Measurements from ENCODE around the gene SPATS2L. TPM values are rescaled to one million over a fixed set of nuclear protein-coding genes. Genes with fewer than 3 reads are reported as not detected.
A peak's percentile ranks its signal among the peaks of the same experiment; 100 is the strongest.

Gene SPATS2L
- total and polyA plus RNA-seq, 5 donors from 2014 or later = 9.9 to 20.9 (median 19.2) TPM

- H3K36me3 Mint-ChIP-seq = no peaks in the 10 kb centered on the region
- H3K27ac ChIP-seq (ENCODE audit: insufficient read depth, low read length, poor library complexity, severe bottlenecking) = peak overlapping the region; percentile 76
- no peaks in the 10 kb centered on the region for H3K27me3 ChIP-seq (ENCODE audit: control insufficient read depth, insufficient read depth, low read length)
- peak overlapping the region; percentile 84 to 92 (median 89) for H3K4me3 Mint-ChIP-seq
- H3K9me3 ChIP-seq (ENCODE audit: control insufficient read depth in 2 of 2, low read length in 2 of 2) = no peaks in the 10 kb centered on the region
- H3K4me1 ChIP-seq (ENCODE audit: control insufficient read depth, insufficient read depth, low read length, poor library complexity, severe bottlenecking) = peaks cover 61% of the 10 kb centered on the region
- H3K4me1 Mint-ChIP-seq = peaks cover 32 to 61% (median 53%) of the 10 kb centered on the region in 4 donors
- peak; percentile 85 for ATAC-seq (ENCODE audit: low read depth in 2 of 2)
- H3K36me3 ChIP-seq (ENCODE audit: control insufficient read depth, insufficient read depth, low read length) = peaks cover 3% of the 10 kb centered on the region
- peak overlapping the region; percentile 94 for H3K4me3 ChIP-seq (ENCODE audit: low read depth, low read length)
- H3K27me3 Mint-ChIP-seq = no peaks in the 10 kb centered on the region
- peak overlapping the region; percentile 81 to 98 (median 91) for H3K27ac Mint-ChIP-seq
- no peaks in the 10 kb centered on the region for H3K9me3 Mint-ChIP-seq
- DNase-seq = peak; percentile 31 to 89 (median 67)
These were observed 67.5 kb downstream of the SPATS2L start for GRCh38 chr2:200373973-200374416.

GRCh38 chr2:200376513-200377354, 70.2 kb downstream of the SPATS2L start:
- H3K27me3 ChIP-seq (ENCODE audit: control insufficient read depth, insufficient read depth, low read length) = no peaks in the 10 kb centered on the region
- H3K4me3 ChIP-seq (ENCODE audit: low read depth, low read length) = peak overlapping the region; percentile 27
- H3K27me3 Mint-ChIP-seq = no peaks in the 10 kb centered on the region
- ATAC-seq (ENCODE audit: low read depth in 2 of 2) (peak; percentile 54), DNase-seq (peak in 2 of 3 donors; percentile 50 to 82)
- H3K9me3 Mint-ChIP-seq = no peaks in the 10 kb centered on the region
- H3K4me1 Mint-ChIP-seq = peaks cover 47 to 89% (median 73%) of the 10 kb centered on the region in 4 donors
- peaks cover 3% of the 10 kb centered on the region for H3K36me3 ChIP-seq (ENCODE audit: control insufficient read depth, insufficient read depth, low read length)
- H3K36me3 Mint-ChIP-seq = no peaks in the 10 kb centered on the region
- H3K9me3 ChIP-seq (ENCODE audit: control insufficient read depth in 2 of 2, low read length in 2 of 2) = no peaks in the 10 kb centered on the region
- peaks cover 81% of the 10 kb centered on the region for H3K4me1 ChIP-seq (ENCODE audit: control insufficient read depth, insufficient read depth, low read length, poor library complexity, severe bottlenecking)
- H3K4me3 Mint-ChIP-seq = peak overlapping the region; percentile 14 to 85 (median 62)
- peak overlapping the region; percentile 68 for H3K27ac ChIP-seq (ENCODE audit: insufficient read depth, low read length, poor library complexity, severe bottlenecking)
- peak overlapping the region; percentile 80 to 84 (median 81) for H3K27ac Mint-ChIP-seq

GRCh38 chr2:200377355-200378336, 71.2 kb downstream of the SPATS2L start:
- Histone ChIP-seq H3K27ac (ENCODE audit: insufficient read depth, low read length, poor library complexity, severe bottlenecking) (peak overlapping the region; percentile 68), H3K9me3 (ENCODE audit: control insufficient read depth in 2 of 2, low read length in 2 of 2) (no peaks in the 10 kb centered on the region), H3K36me3 (ENCODE audit: control insufficient read depth, insufficient read depth, low read length) (peaks cover 3% of the 10 kb centered on the region), H3K27me3 (ENCODE audit: control insufficient read depth, insufficient read depth, low read length) (no peaks in the 10 kb centered on the region), H3K4me3 (ENCODE audit: low read depth, low read length) (no peak overlapping the region), H3K4me1 (ENCODE audit: control insufficient read depth, insufficient read depth, low read length, poor library complexity, severe bottlenecking) (peaks cover 82% of the 10 kb centered on the region)
- ATAC-seq (ENCODE audit: low read depth in 2 of 2) = no peak
- H3K36me3 Mint-ChIP-seq = no peaks in the 10 kb centered on the region
- H3K4me1 Mint-ChIP-seq = peaks cover 47 to 94% (median 72%) of the 10 kb centered on the region in 4 donors
- DNase-seq = peak in 1 of 3 donors; percentile 37
- H3K4me3 Mint-ChIP-seq = peak overlapping the region in 3 of 4 donors; percentile 42 to 85 (median 82)
- no peaks in the 10 kb centered on the region for H3K9me3 Mint-ChIP-seq
- peak overlapping the region; percentile 80 to 84 (median 81) for H3K27ac Mint-ChIP-seq
- H3K27me3 Mint-ChIP-seq = no peaks in the 10 kb centered on the region

- Histone ChIP-seq H3K36me3 (ENCODE audit: control insufficient read depth, insufficient read depth, low read length) (peaks cover 3% of the 10 kb centered on the region), H3K4me1 (ENCODE audit: control insufficient read depth, insufficient read depth, low read length, poor library complexity, severe bottlenecking) (peaks cover 77% of the 10 kb centered on the region)
These were observed 72.3 kb downstream of the SPATS2L start for GRCh38 chr2:200378652-200379290.

GRCh38 chr2:200379481-200380090, 73.1 kb downstream of the SPATS2L start:
- ATAC-seq (ENCODE audit: low read depth in 2 of 2) = no peak
- H3K27ac ChIP-seq (ENCODE audit: insufficient read depth, low read length, poor library complexity, severe bottlenecking) = peak overlapping the region; percentile 48
- no peaks in the 10 kb centered on the region for H3K27me3 ChIP-seq (ENCODE audit: control insufficient read depth, insufficient read depth, low read length)
- H3K27me3 Mint-ChIP-seq = no peaks in the 10 kb centered on the region
- H3K4me1 Mint-ChIP-seq = peaks cover 46 to 87% (median 67%) of the 10 kb centered on the region in 4 donors
- peaks cover 3% of the 10 kb centered on the region for H3K36me3 ChIP-seq (ENCODE audit: control insufficient read depth, insufficient read depth, low read length)
- peak overlapping the region; percentile 81 to 95 (median 91) for H3K27ac Mint-ChIP-seq
- no peaks in the 10 kb centered on the region for H3K9me3 ChIP-seq (ENCODE audit: control insufficient read depth in 2 of 2, low read length in 2 of 2)
- no peaks in the 10 kb centered on the region for H3K9me3 Mint-ChIP-seq
- H3K4me3 Mint-ChIP-seq = peak overlapping the region; percentile 79 to 89 (median 83)
- DNase-seq = no peak
- peak overlapping the region; percentile 70 for H3K4me3 ChIP-seq (ENCODE audit: low read depth, low read length)
- peaks cover 72% of the 10 kb centered on the region for H3K4me1 ChIP-seq (ENCODE audit: control insufficient read depth, insufficient read depth, low read length, poor library complexity, severe bottlenecking)
- H3K36me3 Mint-ChIP-seq = no peaks in the 10 kb centered on the region

More at GRCh38 chr2:200378652-200379290, 72.3 kb downstream of the SPATS2L start:
- Mint-ChIP-seq H3K36me3 (no peaks in the 10 kb centered on the region), H3K27ac (peak overlapping the region; percentile 81 to 95 (median 91)), H3K4me1 (peaks cover 52 to 94% (median 73%) of the 10 kb centered on the region in 4 donors), H3K9me3 (no peaks in the 10 kb centered on the region), H3K27me3 (no peaks in the 10 kb centered on the region), H3K4me3 (peak overlapping the region; percentile 79 to 89 (median 83))
- H3K27ac ChIP-seq (ENCODE audit: insufficient read depth, low read length, poor library complexity, severe bottlenecking) = peak overlapping the region; percentile 48
- no peaks in the 10 kb centered on the region for H3K27me3 ChIP-seq (ENCODE audit: control insufficient read depth, insufficient read depth, low read length)
- DNase-seq = no peak
- no peaks in the 10 kb centered on the region for H3K9me3 ChIP-seq (ENCODE audit: control insufficient read depth in 2 of 2, low read length in 2 of 2)
- H3K4me3 ChIP-seq (ENCODE audit: low read depth, low read length) = no peak overlapping the region
- ATAC-seq (ENCODE audit: low read depth in 2 of 2) = no peak

- no peaks in the 10 kb centered on the region for H3K27me3 ChIP-seq (ENCODE audit: control insufficient read depth, insufficient read depth, low read length)
- H3K27ac ChIP-seq (ENCODE audit: insufficient read depth, low read length, poor library complexity, severe bottlenecking) = peak overlapping the region; percentile 48
- H3K36me3 ChIP-seq (ENCODE audit: control insufficient read depth, insufficient read depth, low read length) = peaks cover 3% of the 10 kb centered on the region
- DNase-seq = peak in 2 of 3 donors; percentile 41 to 50
- Mint-ChIP-seq H3K36me3 (no peaks in the 10 kb centered on the region), H3K27me3 (no peaks in the 10 kb centered on the region), H3K27ac (peak overlapping the region; percentile 81 to 91 (median 88)), H3K9me3 (no peaks in the 10 kb centered on the region), H3K4me1 (peaks cover 41 to 84% (median 64%) of the 10 kb centered on the region in 4 donors), H3K4me3 (peak overlapping the region; percentile 79 to 89 (median 83))
- no peaks in the 10 kb centered on the region for H3K9me3 ChIP-seq (ENCODE audit: control insufficient read depth in 2 of 2, low read length in 2 of 2)
- peak; percentile 59 to 64 for ATAC-seq (ENCODE audit: low read depth in 2 of 2)
- H3K4me1 ChIP-seq (ENCODE audit: control insufficient read depth, insufficient read depth, low read length, poor library complexity, severe bottlenecking) = peaks cover 67% of the 10 kb centered on the region
- peak overlapping the region; percentile 70 for H3K4me3 ChIP-seq (ENCODE audit: low read depth, low read length)
These were observed 73.6 kb downstream of the SPATS2L start for GRCh38 chr2:200380091-200380561.
